ENCODE measurements around the gene NRCAM. TPM values are rescaled to one million over a fixed set of nuclear protein-coding genes. Genes with fewer than 3 reads are reported as not detected.

Gene NRCAM
- total and polyA plus RNA-seq, 10 of the 15 experiments (the other 5 are each of a cell fraction or from before 2014, with no cell fraction given): 0.30 to 2.0 (median 1.0) TPM

GRCh38 chr7:108450160-108450559 lies 6.1 kb downstream of the NRCAM start:
- no peaks in the 10 kb centered on the region for H3K79me2 ChIP-seq (ENCODE audit: control insufficient read depth, insufficient read depth, low read length)
- TF ChIP-seq CHD4 (IDR thresholded peaks at IDR 0.05) (no peak), KLF5 (IDR thresholded peaks at IDR 0.05; ENCODE audit: partially characterized antibody) (no peak), IKZF1 (conservative IDR thresholded peaks at IDR 0.05) (no peak), USF1 (IDR thresholded peaks at IDR 0.05; ENCODE audit: borderline replicate concordance, extremely low read length, insufficient read depth, low read depth, low read length) (no peak), SP1 (IDR thresholded peaks at IDR 0.05; ENCODE audit: low read depth, low read length) (no peak), ZBTB33 (IDR thresholded peaks at IDR 0.05) (no peak)
- H3K36me3 ChIP-seq (ENCODE audit: control insufficient read depth in 2 of 2, insufficient read depth in 2 of 2, low read length in 1 of 2): no peaks in the 10 kb centered on the region
- SMC1A ChIA-PET (ENCODE audit: uncharacterized antibody, unreplicated experiment): interaction anchor here (0.7 to 1.6 kb wide), 4 partner anchors 19 to 186 kb away, joined by 3 to 5 read pairs (median 3); no protein-coding TSS in a partner anchor
- H4K20me1 ChIP-seq (ENCODE audit: control insufficient read depth, insufficient read depth): no peaks in the 10 kb centered on the region
- 25% methylated on average over 1 of the region's 1 CpG for WGBS (ENCODE audit: insufficient coverage, insufficient replicate concordance, low lambda C conversion rate, missing lambda C conversion rate)
- DNase-seq (ENCODE audit: low read depth, low spot score) (no peak), FAIRE-seq (no peak), ATAC-seq (no peak)
- no TSS peak for BruUV-seq (replicated peaks)
- in situ Hi-C loops (cut with MboI) (no loop called here), intact Hi-C loops (cut with micrococcal nuclease; ENCODE audit: unreplicated experiment) (no loop called here)
- peaks cover 3 to 8% of the 10 kb centered on the region in 2 experiments for H3K27me3 ChIP-seq (replicated peaks in 1 of 2; ENCODE audit: control insufficient read depth in 2 of 2, insufficient read depth in 2 of 2, low read length in 1 of 2)
- H3K4me3 ChIP-seq: no peak overlapping the region
- H3K27ac ChIP-seq (ENCODE audit: control insufficient read depth, insufficient read depth): no peak overlapping the region
- no peak overlapping the region for H3K4me2 ChIP-seq (ENCODE audit: control insufficient read depth, insufficient read depth)
- RAD21 ChIA-PET (ENCODE audit: unreplicated experiment): no interaction called here
- H2AFZ ChIP-seq (ENCODE audit: control insufficient read depth, low read depth, low read length): no peak overlapping the region
- POLR2A ChIA-PET: interaction anchor here (0.6 kb wide), 1 partner anchor 44 kb away, joined by 3 read pairs; no protein-coding TSS in a partner anchor
- H3K9me3 ChIP-seq (replicated peaks; ENCODE audit: control insufficient read depth, insufficient read depth, low read length): no peaks in the 10 kb centered on the region
- H3K4me1 ChIP-seq (ENCODE audit: control insufficient read depth, insufficient read depth, low read length): no peaks in the 10 kb centered on the region
- CTCF ChIA-PET: interaction anchor here (0.8 to 2.4 kb wide), 5 partner anchors 9 to 341 kb away, joined by 3 to 8 read pairs (median 3); no protein-coding TSS in a partner anchor
- no peak overlapping the region for H3K9ac ChIP-seq (ENCODE audit: control insufficient read depth, insufficient read depth, low read length)
